Urinary bladder (tissue), 4 donors: ENCODE measurements around the gene PTCD2. TPM values are rescaled to one million over a fixed set of nuclear protein-coding genes. Genes with fewer than 3 reads are reported as not detected.

Experiments
- DNase-seq: peaks from one replicate; pipeline ENCODE4 v3.0.0-alpha.2; 2015; ENCODE audit errors: extremely low spot score
- H3K27ac ChIP-seq: one replicate; pipeline ENCODE4 v1.5.1; 2013; ENCODE audit warnings: low read depth, mild to moderate bottlenecking, moderate library complexity
- H3K36me3 ChIP-seq: one replicate; pipeline ENCODE4 v1.6.1; 2013; ENCODE audit warnings: mild to moderate bottlenecking, moderate library complexity; ENCODE audit not compliant: insufficient read depth
- H3K4me1 ChIP-seq: one replicate; pipeline ENCODE4 v1.6.1; 2013; ENCODE audit warnings: mild to moderate bottlenecking, moderate library complexity; ENCODE audit not compliant: insufficient read depth
- H3K4me3 ChIP-seq: one replicate; pipeline ENCODE4 v1.5.1; 2013; ENCODE audit warnings: low read depth, low read length
- WGBS: extraction: QIAGEN DNeasy Blood & Tissue Kit; methylation state at CpG from one replicate; pipeline ENCODE4 v1.1.7; 2013; 5-methylcytosine and 5-hydroxymethylcytosine counted together
- polyA plus RNA-seq: library from polyadenylated mRNA; stranded (reverse); fragments of 200-250 nt; gene quantifications from one replicate; pipeline ENCODE4 v1.2.3, GENCODE V29; 2013
- total RNA-seq: library from RNA; depleted of rRNA; stranded (reverse); fragments of >200 nt; gene quantifications from one replicate; pipeline ENCODE4 v1.2.3, GENCODE V29; 2014
- donor health status: healthy with polysubstance abuse.
- donor health status: healthy.

Gene PTCD2
- total and polyA plus RNA-seq, 2 donors, result 5.8 to 9.4 TPM

GRCh38 chr5:72337159-72337558 is 17.0 kb downstream of the PTCD2 start:
- no peak for DNase-seq
- Histone ChIP-seq H3K36me3 (peaks cover 2% of the 10 kb centered on the region), H3K4me1 (no peaks in the 10 kb centered on the region), H3K27ac (no peak overlapping the region), H3K4me3 (no peak overlapping the region)
- WGBS, result 91% methylated on average over 1 of the region's 1 CpG

GRCh38 chr5:72338689-72339209 is 18.6 kb downstream of the PTCD2 start:
- H3K27ac ChIP-seq, result no peak overlapping the region
- peaks cover 2% of the 10 kb centered on the region for H3K36me3 ChIP-seq
- WGBS, result 85% methylated on average over 4 of the region's 4 CpGs
- no peaks in the 10 kb centered on the region for H3K4me1 ChIP-seq
- DNase-seq, result no peak
- no peak overlapping the region for H3K4me3 ChIP-seq

- Histone ChIP-seq H3K4me3 (no peak overlapping the region), H3K27ac (no peak overlapping the region), H3K36me3 (no peaks in the 10 kb centered on the region), H3K4me1 (no peaks in the 10 kb centered on the region)
- no peak for DNase-seq
- 93% methylated on average over 2 of the region's 2 CpGs for WGBS
Observed at GRCh38 chr5:72346398-72346797, 26.2 kb downstream of the PTCD2 start.

GRCh38 chr5:72347801-72348308 is 27.7 kb downstream of the PTCD2 start:
- Histone ChIP-seq H3K27ac (no peak overlapping the region), H3K4me3 (no peak overlapping the region), H3K4me1 (no peaks in the 10 kb centered on the region), H3K36me3 (no peaks in the 10 kb centered on the region)
- 85% methylated on average over 4 of the region's 4 CpGs for WGBS
- DNase-seq, result no peak

- Histone ChIP-seq H3K36me3 (no peaks in the 10 kb centered on the region), H3K4me3 (no peak overlapping the region), H3K27ac (no peak overlapping the region), H3K4me1 (no peaks in the 10 kb centered on the region)
- WGBS, result 92% methylated on average over 2 of the region's 2 CpGs
- no peak for DNase-seq
Observed at GRCh38 chr5:72351376-72351775, 31.2 kb downstream of the PTCD2 start.

- Histone ChIP-seq H3K4me3 (no peak overlapping the region), H3K27ac (no peak overlapping the region), H3K4me1 (no peaks in the 10 kb centered on the region), H3K36me3 (no peaks in the 10 kb centered on the region)
- DNase-seq, result no peak
- WGBS, result 90% methylated on average over 1 of the region's 1 CpG
Observed at GRCh38 chr5:72352616-72353015, 32.4 kb downstream of the PTCD2 start.

GRCh38 chr5:72353046-72353445 is 32.9 kb downstream of the PTCD2 start:
- no peak for DNase-seq
- Histone ChIP-seq H3K27ac (no peak overlapping the region), H3K4me1 (no peaks in the 10 kb centered on the region)

GRCh38 chr5:72355706-72356299 is 35.6 kb downstream of the PTCD2 start:
- DNase-seq, result no peak
- Histone ChIP-seq H3K4me3 (no peak overlapping the region), H3K36me3 (no peaks in the 10 kb centered on the region), H3K4me1 (no peaks in the 10 kb centered on the region), H3K27ac (no peak overlapping the region)
- WGBS, result 73% methylated on average over 5 of the region's 5 CpGs

More at GRCh38 chr5:72353046-72353445, 32.9 kb downstream of the PTCD2 start:
- Histone ChIP-seq H3K4me3 (no peak overlapping the region), H3K36me3 (no peaks in the 10 kb centered on the region)

GRCh38 chr5:72356361-72356760 is 36.2 kb downstream of the PTCD2 start:
- Histone ChIP-seq H3K36me3 (no peaks in the 10 kb centered on the region), H3K27ac (no peak overlapping the region), H3K4me1 (no peaks in the 10 kb centered on the region), H3K4me3 (no peak overlapping the region)
- WGBS, result 56% methylated on average over 1 of the region's 1 CpG
- no peak for DNase-seq

GRCh38 chr5:72358925-72359324 is 38.8 kb downstream of the PTCD2 start:
- DNase-seq, result no peak
- Histone ChIP-seq H3K36me3 (no peaks in the 10 kb centered on the region), H3K4me1 (no peaks in the 10 kb centered on the region), H3K4me3 (no peak overlapping the region), H3K27ac (no peak overlapping the region)

- Histone ChIP-seq H3K27ac (no peak overlapping the region), H3K4me1 (no peaks in the 10 kb centered on the region), H3K4me3 (no peak overlapping the region), H3K36me3 (no peaks in the 10 kb centered on the region)
- WGBS, result 94% methylated on average over 1 of the region's 1 CpG
- no peak for DNase-seq
Observed at GRCh38 chr5:72359886-72360285, 39.7 kb downstream of the PTCD2 start.

- Histone ChIP-seq H3K27ac (no peak overlapping the region), H3K36me3 (no peaks in the 10 kb centered on the region), H3K4me3 (no peak overlapping the region), H3K4me1 (no peaks in the 10 kb centered on the region)
- DNase-seq, result no peak
- WGBS, result 96% methylated on average over 1 of the region's 1 CpG
Observed at GRCh38 chr5:72363166-72363802, 43.1 kb downstream of the PTCD2 start.

- WGBS, result 93% methylated on average over 1 of the region's 1 CpG
- no peaks in the 10 kb centered on the region for H3K4me1 ChIP-seq
- no peak for DNase-seq
- H3K36me3 ChIP-seq, result no peaks in the 10 kb centered on the region
- H3K4me3 ChIP-seq, result no peak overlapping the region
- no peak overlapping the region for H3K27ac ChIP-seq
Observed at GRCh38 chr5:72364171-72364570, 44.0 kb downstream of the PTCD2 start.

- 92% methylated on average over 4 of the region's 4 CpGs for WGBS
- Histone ChIP-seq H3K4me3 (no peak overlapping the region), H3K36me3 (no peaks in the 10 kb centered on the region), H3K4me1 (no peaks in the 10 kb centered on the region), H3K27ac (no peak overlapping the region)
- no peak for DNase-seq
Observed at GRCh38 chr5:72364951-72365350, 44.8 kb downstream of the PTCD2 start.
